HG03457 (cell line): ENCODE results near the gene SPNS2.

ENCODE experiments used
- ATAC-seq: cut with Tn5 transposase; IDR thresholded peaks from one replicate; pipeline ENCODE4 v1.9.1; 2021; ENCODE audit warnings: moderate number of reproducible peaks; ENCODE audit not compliant: unreplicated experiment

The SPNS2 gene

DNA sequence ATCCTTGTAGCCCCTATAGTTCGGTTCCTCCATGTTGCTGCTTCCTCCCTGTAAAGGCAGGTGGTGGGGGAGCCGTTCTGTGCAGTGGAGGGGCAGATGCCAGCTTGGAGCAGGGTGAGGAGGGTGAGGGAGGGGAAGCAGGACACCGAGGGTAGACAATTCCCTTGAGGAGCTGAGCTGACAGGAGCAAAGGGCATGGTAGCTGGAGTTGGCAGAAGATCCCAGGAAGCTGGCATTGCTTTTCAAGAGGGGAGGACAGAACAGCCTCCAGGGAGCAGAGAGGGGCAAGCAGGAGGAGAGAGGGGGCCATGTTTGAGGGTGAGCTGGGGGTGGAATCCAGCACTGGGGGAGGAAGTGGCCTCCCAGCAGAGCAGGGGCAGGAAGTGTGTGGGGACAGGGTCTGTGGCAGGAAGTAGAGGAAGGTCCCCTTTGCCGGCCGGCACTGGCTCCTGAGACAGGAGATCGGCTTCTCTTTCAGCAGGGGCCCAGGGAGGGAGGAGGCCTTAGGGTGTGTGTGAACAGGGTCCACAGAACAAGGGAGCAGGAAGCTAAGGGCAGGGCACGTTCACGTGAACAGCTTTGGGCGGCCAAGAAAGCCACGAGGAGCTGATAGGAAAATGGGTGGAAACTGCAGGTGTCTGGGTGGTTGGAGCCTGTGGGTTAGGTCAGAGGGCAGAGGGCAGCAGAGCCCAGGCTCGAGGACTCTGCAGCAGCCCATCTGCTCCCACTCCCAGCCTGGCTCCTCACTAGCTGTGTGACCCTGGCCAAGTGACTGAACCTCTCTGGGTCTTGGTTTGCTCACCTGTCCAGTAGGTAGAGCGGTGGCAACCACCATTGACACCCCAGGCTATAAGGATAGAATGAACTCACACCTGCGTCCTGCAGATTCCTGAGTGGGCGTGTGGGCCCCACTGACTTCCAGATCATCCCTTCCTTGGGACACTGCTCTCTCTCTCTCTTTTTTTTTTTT, 17.5 kb upstream of the SPNS2 start:
- ATAC-seq = no peak

DNA sequence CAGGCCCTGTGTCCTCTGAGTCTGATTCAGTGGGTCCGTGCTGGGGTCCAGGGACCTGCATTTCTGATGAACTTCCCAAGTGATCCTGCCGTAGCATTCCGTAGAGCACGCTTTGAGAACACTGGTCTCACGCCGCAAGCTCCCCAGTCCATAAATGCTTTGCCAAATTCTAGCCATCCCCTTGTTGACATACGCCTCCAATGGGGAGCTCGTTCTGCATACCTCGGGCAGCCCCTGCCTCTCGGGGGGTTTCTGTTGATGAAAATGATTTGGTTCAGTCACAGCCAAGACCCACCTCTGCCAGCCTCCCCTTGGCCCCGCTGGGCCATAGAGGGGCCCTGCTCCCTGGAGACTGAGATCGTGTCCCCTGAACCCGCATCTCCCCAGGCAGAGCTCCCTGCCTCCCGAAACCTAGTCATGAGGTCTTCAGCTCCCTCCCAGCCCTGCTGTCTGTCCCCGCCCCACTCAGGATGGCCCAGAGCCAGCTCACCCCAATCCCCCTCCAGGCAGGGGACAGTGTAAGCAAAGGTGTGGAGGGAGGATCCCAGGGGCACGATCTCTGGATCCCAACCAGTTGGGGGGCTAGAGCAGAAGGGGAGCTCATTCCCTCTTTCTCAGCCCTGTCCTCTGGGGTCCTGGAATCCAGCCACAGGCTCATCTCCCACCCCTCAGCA, 16.2 kb upstream of the SPNS2 start:
- no peak for ATAC-seq

DNA sequence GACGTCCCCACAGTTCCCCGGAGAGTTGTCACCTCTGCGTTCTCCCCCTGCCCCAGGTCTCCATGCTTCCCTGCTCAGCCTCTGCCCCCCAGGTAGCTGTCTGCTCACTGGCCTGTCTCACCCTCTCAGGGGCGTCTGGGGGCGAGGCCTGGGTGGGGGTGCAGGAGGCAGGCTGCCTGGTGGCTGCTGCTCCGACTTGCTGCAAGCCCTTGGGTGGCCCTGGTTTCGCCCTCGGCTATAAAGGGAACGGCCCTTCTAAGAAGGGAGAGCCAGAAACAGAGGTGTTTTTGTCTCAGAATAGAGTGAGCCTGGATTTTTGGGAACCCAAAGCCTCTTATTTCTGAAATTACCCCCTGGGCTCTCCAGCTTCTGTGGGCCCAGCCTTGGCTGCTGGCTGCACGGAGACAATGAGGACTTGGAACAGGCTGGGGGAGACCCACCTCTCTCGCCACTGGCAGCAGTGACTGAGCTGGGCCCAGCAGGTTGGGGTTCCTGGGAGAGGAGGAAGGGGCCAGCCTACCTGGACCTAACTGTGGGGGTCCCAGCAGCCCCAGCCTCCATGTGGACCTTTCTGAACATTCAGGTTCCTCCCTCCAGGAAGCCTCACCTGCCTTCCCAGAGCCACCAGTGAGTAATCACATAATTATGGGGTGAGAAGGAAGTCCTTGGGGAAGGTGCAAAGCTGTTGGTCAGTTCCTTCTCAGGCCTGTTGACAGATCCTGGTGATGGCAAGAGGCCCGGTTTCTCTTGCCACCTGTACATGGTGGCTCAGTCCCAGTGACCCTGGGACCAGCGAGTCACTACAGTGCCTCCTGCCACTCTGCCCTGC, 15.5 kb upstream of the SPNS2 start:
- no peak for ATAC-seq

- ATAC-seq = no peak
Measured at GRCh38 chr17:4485676-4486646, 12.7 kb upstream of the SPNS2 start.

DNA sequence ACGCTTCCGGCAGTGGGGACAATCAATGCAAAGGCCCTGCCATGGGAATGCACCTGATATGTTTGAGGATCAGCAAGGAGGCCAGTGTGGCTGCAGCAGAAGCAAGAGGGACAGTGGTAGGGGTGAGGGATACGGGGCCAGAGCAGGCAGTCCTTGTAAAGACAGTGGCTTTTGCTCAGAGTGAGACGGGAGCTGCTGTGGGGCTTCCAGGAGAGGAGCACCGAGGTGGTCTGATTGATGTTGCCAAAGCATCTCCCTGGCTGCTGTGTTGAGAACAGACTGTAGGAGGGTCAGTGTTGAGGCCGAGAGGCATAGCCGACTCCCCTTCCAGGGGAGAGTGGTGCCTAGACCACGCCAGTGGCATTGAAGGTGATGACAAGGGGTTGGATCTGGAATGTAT, 11.4 kb upstream of the SPNS2 start:
- ATAC-seq = no peak

- ATAC-seq = no peak
Measured at GRCh38 chr17:4487820-4488716, 10.6 kb upstream of the SPNS2 start.

DNA sequence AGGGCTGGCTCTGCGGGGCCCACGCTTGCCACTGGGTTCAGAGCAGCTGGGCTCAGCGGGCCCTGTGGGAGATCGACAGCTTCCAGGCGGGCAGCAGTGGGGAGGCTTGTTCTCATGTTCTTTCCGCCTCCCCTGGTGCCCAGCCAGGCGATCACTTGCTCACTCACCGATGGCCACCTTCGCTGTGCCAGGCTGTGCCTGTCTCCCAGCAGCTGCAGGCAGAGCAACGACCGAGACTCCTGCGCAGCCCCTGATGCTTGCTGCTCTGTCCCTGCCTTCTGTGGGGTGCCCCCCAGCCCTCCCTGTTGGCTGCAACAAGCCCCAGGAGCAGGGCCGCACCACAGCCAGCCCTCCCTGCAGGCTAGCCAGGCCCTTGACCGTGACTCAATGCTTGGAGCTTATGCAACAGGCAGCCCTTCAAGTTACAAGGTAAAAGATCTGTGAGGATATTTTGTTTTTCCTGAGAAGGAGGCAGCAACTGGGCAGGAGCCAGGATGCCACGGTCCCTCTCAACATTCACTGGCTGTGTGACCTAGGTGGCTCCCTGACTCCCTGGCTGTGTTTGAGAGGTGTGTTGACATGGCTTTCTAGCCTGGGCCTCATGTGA, 9.6 kb upstream of the SPNS2 start:
- no peak for ATAC-seq

- ATAC-seq = no peak
Measured at GRCh38 chr17:4490109-4490591, 8.5 kb upstream of the SPNS2 start.

DNA sequence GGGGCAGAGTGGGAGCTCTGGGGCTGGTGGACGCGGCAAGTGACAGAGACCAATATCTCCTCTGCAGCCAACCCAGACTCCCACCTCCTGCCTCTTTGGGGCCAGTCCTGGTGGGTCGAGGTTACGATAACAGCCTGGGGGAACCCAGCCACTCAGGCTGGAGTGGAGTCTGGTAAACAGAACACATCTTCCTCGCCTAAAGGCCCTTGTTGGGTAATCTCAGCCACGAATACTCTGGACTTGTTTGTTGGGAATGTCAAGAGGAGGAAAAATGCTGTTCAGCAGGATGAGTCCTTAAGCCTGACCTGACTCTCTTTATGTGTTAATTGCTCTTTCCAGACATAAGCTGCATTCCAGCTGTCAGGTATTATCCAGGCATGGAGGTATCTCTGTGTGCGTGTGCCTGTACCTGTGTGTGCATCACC, 8.0 kb upstream of the SPNS2 start:
- ATAC-seq = no peak

DNA sequence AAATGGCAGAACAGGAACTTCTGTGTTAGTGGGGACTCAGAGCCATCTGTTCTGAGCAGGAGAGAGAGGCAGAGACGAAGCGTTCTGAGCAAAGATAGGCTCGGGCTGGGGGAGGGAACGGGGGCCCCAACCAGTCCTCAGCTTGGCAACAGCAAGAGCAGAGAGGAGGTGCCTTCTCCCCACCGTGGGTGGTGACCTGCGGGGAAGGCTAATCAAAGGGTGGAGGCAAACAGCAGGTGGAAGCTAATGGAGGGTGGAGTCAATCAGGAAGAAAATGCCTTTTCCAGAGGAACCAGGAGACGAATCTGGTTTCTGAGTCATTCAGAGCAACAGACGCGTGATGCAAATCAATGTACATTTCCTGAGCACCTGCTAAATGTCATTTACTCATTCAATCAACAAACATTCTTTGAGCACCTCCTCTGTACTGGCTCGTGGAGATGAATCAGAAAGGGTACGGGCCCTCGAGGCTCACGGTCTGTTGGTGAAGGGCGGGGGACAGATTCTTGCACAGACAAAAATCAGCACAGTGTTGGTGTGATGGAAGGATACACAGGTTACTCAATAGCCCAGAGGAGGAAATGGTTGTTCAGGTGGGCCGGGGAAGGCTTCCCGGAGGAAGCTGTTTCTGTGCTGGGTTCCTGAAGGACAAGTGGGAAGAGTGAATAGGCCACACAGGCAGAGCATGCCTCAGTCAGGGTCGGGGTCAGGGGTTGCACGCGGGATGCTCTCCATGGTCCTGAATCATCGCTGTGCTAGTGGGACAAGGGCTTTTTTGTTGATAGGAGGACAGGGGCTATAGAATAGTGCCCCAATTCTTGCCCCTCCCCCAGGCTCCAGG, 5.7 kb upstream of the SPNS2 start:
- no peak for ATAC-seq

DNA sequence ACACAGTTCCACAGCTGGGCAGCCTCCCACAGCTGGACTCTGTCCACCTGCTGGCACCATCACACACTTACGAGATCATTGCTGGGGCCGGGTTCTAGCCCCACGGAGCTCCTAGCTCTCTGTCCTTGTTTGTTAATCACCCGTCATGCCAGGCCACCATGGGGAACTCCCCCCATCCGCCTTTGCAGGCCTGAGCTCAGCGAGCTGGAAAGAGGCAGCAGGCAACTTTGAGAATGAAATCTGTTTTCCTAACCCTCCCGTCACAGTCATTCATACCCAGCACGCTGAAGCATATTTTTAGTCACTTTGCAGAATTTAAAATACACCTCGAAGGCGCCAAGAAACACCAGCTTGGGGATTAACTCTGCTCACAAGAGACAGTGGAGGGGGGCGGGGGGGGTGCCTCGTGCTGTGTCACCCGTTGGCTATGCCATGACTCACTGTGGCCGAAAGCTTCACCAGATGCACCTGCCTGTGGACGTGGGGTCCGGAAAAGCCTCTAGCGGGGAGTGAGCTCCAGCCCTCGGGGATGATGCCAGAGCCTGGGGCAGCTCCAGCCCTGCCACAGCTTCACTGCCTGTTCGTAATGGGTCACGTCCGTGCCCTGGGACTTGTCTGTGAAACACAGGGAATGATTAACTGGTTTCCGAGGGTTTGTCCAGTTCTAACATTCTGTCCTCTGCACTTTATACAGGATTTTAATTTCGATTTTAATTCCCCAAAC, 1.4 kb upstream of the SPNS2 start:
- ATAC-seq = no peak

DNA sequence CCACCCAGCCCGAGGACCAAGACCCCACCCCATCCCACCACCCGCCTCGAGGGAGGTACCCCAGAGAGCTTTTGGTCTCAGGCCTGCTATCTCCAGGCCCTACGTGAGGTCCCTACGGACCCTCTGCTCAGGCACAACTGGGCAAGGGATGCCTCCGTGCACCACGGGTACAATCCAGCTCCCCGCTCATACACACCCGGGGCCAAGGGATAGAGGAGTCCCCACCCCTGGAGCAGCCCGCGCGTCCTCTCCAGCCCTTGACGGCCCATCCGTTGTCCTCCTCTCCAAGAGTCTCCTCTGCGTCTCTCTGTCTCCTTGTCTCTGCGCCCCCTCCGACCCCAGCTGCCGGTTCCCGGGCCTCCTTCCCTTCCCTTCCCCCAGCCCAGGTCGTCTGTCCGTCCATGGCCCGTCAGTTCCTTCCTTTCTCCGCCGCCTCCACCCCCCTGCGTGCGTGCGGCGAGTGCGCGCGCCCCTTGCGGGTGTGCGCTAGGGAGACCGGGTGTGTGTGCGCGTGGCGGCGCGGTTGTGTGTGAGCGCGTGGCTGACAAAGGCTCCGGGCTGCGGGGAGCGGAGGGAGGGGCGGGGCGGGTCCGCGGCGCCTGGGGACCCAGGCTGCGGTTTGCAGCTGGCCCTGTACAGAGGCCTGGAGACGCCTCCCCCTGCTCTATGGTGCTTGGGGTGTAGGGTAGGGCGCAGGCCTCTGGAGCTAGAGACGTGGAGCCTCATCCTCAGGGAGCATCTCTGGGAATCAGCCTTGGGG, 930 bp downstream of the SPNS2 start:
- no peak for ATAC-seq

GRCh38 chr17:4500191-4500571, 1.5 kb downstream of the SPNS2 start:
- ATAC-seq = no peak

DNA sequence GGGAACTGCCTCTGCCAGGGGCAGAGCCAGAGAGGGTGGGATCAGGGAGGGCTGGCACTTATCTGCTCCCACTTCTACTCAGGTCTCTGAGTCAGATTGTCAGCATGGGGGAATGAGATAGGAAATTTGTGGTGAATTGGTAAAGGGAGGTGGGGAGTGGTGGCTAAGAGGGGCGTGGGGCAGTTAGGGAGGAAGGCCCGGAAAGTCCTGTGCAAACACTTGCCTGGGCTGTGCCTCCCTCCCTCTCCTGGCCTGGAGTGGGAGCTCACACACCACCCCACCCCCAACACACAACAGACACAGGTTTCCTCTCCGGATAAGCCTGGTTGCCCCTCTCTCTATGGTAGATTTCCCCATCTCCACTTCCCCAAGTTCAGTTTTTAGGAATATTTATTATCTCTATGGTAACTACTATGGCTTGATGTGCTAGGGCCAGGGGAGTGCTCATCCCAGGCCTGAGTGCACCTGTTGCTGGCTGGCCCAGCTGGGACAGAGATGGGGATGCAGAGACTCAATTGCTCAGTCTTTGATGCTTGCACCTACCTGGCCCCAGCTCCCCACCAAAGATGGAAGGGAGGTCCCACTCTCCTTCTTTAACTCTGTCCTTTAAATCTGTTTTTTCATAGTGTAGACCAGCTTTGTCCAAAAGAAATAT, 2.7 kb downstream of the SPNS2 start:
- ATAC-seq = no peak

GRCh38 chr17:4502466-4503154, 3.9 kb downstream of the SPNS2 start:
- no peak for ATAC-seq
